Iris pigment epithelial cell (primary cell): ENCODE data around the gene FOXL2NB.

ENCODE experiments used
- DNase-seq: peaks from one replicate; pipeline ENCODE4 v3.0.0-alpha.2; 2011; ENCODE audit warnings: low read depth

Gene FOXL2NB

DNA sequence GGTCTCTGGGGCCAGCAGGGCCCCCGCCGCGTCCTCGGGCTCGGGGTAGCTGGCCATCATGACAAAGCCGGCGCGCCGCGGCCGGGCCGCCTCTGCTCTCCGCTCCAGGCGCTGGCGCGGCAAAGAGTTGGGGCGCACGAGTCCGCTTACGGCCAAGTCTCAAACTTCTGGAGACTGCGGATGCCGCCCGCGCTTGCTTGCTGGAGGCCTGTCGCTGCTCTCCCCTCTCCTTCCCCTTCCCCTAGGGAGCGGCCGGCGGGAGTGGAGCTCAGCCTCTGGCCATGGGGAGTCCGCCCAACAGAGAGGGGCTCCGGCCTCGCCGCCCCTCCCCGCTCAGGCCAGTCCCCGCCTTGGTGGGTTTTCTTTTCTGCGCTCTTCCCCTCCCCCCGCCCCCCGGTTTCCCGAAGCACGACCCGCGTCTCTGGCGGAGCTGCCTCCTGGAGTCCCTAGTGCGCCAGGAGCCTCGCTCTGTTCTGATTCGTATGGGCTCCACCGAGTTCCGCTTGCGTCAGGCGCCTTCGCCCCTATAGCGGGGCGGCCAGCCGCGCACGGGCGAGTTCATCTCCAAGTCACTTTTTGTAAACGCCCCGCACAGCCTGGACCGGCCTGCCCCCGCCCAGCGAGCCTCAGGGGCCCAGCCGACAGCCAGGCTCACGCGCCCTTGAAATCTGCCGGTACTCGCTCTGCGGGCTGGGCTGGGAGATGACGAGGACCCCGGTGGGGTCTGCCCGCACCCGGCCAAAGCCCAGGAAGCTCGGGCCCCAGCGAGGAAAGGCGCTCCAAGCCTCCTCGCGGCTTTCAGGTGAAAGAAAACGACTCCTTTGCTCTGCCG, at the start of gene FOXL2NB, which contains the start of gene FOXL2:
FOXL2NB (plus strand) TSS at position 555 of the 832 bp plus-strand sequence; CDS start at position 703, 148 bp downstream.
FOXL2 (minus strand) TSS at position 475 of the 832 bp plus-strand sequence; CDS start at position 60, 415 bp downstream.
- DNase-seq = peak; percentile 66

GRCh38 chr3:138898301-138898700, 48.7 kb upstream of the FOXL2NB start:
- peak; percentile 45 for DNase-seq

DNA sequence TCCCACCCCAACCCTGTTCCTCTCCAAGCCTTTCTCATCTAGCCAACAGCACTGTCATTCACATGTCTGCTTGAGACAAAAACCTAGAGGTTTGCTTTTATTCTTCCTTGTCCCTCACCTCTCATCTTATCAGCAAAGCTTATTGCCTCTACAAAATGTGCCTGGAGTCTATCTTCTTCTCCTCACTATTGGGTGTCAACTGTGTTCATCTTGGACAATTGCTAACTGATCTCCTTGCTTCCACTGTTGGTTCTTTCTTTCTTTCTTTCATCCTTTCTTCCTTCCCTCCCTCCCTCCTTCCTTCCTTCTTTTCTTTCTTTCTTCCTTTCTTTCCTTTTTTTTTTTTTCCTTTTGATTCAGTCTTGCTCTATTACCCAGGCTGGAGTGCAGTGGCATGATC, 48.3 kb upstream of the FOXL2NB start:
- no peak for DNase-seq

DNA sequence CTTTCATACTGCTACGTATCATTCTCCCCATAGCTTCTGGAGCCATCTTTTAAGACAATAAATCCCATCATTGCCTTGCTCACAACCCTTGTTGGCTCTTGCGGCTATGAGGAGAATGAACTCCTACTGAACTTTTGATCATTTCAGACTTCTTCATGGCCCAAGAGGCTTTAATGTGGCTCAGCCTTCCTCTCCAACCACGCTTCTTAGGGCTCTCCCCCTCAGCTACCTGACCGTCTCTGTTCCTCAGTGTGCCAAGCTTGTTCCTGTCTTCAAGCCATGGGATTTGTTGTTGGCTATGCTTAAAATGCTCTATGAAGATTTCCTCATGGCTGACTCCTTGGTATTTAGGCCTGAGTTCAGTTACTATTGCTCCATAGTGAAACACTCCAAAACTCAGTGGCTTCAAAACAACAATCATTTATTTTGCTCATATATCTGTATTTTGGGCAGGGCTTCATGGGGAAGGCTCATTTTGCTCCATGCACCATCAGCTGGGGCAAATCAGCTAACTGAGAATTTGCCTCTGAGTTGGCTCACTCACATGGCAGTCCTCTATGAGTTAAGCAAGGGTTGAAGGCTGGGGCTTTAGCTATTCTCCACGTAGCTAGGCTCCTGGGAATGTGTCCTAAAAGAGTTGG, 47.5 kb upstream of the FOXL2NB start:
- DNase-seq = no peak

- DNase-seq = no peak
Observed at GRCh38 chr3:138901567-138901966, 45.5 kb upstream of the FOXL2NB start.

DNA sequence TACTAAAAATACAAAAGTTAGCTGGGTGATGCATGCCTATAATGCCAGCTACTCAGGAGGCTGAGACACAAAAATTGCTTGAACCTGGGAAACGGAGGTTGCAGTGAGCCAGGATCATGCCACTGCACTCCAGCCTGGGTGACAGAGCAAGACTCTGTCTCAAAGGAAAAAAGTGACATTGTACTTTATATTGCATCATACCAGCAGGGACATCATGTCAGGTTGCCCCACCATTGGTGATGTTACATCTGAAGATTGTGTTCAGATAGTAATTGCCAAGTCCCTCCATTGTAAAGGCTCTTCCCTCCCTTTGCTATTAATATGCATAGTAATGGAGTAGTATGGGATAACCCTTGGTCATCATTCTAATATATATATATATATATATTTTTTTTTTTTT, 44.8 kb upstream of the FOXL2NB start:
- no peak for DNase-seq

GRCh38 chr3:138907539-138907938, 39.5 kb upstream of the FOXL2NB start:
- no peak for DNase-seq

DNA sequence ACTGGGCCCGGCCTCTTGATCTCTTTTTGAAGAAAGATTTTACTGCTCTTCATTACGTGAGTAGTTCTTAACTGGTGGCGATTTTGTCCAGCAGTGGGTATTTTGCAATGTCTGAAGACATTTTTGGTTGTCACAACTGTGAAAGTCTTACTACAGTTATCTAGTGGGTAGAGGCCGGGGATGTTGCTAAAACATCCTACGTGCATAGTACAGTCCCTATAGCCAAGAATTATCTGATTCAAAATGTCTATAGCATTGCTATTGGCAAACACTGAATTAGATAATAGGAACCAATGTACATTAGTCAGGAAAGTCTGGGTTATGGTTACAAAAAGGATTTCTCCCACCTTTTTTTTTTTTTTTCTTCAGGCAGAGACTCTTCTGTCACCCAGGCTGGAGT, 38.2 kb upstream of the FOXL2NB start:
- no peak for DNase-seq

DNA sequence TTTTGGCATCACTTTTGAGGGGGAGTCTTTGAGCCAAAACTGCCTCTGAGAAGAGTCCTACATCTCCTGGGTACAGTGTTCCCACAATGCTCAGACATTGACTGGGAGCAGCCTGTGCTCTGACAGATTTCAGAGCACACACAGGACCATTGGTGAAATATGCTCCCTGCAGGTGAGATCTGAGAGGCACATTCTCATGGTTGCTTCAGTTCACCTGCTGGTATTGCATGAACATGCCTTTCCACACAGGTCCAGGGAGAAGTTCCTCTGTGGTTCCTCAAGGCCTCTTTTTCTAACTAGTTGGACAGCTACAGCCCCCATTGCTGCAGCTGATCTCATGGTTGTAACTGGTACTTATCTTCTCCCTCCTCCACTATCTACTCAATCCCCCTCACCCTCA, 37.1 kb upstream of the FOXL2NB start:
- no peak for DNase-seq

DNA sequence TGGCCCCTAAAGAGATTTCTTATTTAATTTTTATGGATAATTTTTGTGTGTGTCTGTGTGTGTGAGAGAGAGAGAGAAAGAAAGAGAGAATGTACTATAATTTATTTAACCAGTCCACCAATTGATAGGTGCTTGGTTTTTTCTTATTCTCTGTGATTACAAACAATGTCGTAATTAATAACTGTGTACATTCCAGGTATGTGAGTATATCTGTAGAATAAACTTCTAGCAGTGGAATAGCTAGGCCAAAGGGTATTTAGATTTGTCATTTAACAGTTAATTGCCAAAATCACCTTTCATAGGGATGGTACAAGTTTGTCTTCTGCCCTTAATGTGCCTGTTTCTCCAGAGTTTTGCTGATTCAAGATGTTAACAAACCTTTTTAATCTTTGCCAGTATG, 35.4 kb upstream of the FOXL2NB start:
- no peak for DNase-seq

DNA sequence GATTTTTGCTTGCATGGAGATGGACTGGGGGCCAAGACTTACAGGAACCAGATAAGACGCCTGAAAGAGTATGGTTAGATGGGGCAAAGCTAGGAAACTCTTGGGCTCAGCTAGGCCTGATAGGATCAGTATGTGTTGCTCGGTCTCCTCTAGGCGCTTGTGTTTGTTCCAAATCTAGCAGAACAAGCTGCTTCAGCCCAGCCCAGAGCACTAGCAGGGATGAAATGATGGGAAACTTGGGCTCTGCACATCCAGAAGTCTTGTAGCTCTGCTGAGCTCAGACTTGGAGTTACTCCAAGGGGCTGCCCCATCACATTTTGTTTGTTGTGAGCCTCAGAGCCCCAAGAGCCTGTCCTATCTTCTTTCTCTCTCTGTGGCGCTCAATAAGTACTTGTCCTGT, 34.8 kb upstream of the FOXL2NB start:
- DNase-seq = no peak

DNA sequence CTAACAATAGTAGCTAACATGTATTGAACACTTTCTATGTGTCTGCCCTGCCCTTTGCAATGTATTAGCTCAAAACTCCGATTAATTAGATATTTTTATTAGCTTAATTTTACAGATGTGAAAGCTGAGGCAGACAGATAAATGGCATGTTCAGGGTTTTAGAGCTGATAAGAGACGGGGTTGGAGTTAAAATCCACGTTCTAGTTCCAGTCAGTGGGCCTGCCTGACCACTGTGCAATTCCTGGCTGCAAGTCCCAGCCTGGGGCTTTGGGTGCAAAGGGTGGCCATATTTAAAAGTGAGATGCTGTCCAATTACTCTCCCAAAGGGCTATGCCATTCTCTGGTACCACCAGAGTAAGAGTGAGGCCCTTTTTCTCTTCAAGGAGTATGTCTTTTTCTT, 33.3 kb upstream of the FOXL2NB start:
- DNase-seq = no peak

- peak; percentile 57 for DNase-seq
Observed at GRCh38 chr3:138914870-138915502, 32.0 kb upstream of the FOXL2NB start.

GRCh38 chr3:138915503-138916498, 31.2 kb upstream of the FOXL2NB start:
- peak; percentile 87 for DNase-seq

- no peak for DNase-seq
Observed at GRCh38 chr3:138916824-138917223, 30.2 kb upstream of the FOXL2NB start.

DNA sequence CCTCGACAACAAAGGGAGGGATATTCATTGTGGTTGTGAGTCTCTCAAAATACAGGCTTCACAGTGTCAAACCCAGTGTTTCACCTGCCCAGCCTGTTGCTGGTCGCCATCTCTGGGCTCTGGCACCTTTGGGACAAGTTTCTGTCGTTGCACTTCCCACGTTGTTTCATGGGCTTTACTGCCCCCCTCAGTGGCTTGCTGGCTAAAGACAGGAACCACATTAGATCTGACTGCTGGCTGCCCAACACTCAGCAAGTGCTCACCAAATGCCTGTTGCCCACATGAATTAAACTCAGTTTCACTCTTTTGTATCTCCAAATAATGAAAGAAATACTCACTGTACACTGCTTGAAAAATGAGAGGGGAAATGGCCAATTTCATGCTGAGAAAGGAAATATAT, 27.7 kb upstream of the FOXL2NB start:
- DNase-seq = no peak

GRCh38 chr3:138921316-138922292, 25.4 kb upstream of the FOXL2NB start:
- peak; percentile 81 for DNase-seq

DNA sequence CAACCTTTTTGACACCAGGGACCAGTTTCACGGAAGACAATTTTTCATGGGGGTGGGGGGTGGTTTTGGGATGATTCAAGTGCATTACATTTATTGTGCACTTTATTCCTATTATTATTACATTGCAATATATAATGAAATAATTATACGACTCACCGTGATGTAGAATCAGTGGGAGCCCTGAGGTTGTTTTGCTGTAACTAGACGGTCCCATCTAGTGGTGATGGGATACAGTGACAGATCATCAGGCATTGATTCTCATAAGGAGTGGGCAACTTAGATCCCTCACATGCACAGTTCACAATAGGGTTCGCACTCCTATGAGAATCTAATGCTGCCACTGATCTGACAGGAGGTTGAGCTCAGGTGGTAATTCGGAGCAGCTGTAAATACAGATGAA, 24.6 kb upstream of the FOXL2NB start:
- DNase-seq = peak; percentile 25

- peak; percentile 85 for DNase-seq
Observed at GRCh38 chr3:138923531-138923994, 23.5 kb upstream of the FOXL2NB start.

DNA sequence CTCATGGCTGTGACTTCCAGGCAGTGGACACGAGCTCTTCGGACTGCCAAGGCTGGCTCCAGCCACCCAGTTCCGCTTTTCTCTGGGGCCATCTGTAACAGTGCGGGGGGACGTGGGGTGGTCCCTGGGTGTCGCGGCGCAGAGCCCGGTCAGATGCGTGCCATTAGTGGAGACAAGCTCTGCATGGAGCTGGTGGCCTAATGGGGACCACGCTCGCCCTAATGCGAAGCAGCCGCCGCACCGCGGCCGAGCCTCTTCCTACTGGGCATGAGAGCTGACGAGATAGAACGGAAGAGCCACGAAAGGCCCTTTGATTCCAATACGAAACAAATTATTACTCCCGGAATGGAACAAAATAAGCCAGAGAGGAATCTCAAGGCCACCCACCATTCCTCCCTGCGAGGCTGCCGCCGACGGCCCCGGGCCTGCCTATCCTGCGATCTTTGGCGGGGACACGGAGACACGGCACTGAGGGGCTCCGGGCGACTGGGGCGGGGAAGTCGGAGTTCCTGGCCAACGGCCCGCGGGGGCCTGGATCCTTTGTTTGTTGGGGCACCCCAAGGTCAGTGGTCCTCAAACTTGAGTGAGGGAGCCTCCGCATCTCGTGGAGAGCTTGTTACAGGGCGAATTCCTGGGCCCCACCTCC, 18.2 kb upstream of the FOXL2NB start:
- no peak for DNase-seq
